COLO668 (cell line): ENCODE results near the gene AOAH.

ENCODE experiments used
- DNase-seq: peaks from one replicate; lab custom pipeline; 2025; ENCODE audit not compliant: unreplicated experiment; lab: John Stamatoyannopoulos, UW

The AOAH gene, protein sequence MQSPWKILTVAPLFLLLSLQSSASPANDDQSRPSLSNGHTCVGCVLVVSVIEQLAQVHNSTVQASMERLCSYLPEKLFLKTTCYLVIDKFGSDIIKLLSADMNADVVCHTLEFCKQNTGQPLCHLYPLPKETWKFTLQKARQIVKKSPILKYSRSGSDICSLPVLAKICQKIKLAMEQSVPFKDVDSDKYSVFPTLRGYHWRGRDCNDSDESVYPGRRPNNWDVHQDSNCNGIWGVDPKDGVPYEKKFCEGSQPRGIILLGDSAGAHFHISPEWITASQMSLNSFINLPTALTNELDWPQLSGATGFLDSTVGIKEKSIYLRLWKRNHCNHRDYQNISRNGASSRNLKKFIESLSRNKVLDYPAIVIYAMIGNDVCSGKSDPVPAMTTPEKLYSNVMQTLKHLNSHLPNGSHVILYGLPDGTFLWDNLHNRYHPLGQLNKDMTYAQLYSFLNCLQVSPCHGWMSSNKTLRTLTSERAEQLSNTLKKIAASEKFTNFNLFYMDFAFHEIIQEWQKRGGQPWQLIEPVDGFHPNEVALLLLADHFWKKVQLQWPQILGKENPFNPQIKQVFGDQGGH

DNA sequence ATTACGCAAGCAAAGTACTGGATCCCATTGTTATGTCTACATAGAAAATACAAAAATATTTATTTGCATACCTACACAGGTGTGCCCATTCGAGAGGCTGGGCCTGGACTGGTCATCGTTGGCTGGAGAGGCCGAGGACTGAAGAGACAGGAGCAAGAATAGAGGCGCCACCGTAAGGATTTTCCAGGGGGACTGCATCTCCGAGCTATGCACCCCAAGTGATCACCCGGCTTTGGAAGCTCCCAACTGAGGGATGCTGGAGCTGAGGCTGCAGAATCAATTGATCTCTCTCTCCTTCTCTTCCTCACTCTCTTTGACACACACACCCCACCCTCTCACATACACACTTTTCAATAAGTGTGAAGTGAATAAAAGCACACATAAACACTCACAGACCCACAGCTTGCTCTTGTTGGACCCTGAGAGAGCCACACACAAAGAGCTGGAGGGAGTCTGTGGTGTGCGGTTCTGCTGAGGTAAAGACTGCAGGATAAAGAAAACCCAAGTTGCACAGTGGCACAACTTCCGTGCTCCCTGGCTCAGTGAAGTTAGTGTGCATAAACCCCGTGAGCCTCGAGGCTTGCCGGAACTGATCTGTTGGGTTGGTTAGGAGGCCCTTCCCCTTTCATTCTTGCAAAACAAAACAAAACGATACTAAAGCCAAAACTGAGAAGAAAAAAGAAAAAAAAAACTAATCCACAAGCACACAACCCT, at the start of gene AOAH:
Gene AOAH, minus strand, starts transcription at position 544 of the 714 bp plus-strand sequence. Its CDS starts 346 bp downstream, at position 198.
- no peak for DNase-seq

- DNase-seq, result no peak
Measured at GRCh38 chr7:36766451-36766850, 42.2 kb upstream of the AOAH start.

GRCh38 chr7:36765605-36766004, 41.3 kb upstream of the AOAH start:
- no peak for DNase-seq

GRCh38 chr7:36764929-36765328, 40.6 kb upstream of the AOAH start:
- no peak for DNase-seq

DNA sequence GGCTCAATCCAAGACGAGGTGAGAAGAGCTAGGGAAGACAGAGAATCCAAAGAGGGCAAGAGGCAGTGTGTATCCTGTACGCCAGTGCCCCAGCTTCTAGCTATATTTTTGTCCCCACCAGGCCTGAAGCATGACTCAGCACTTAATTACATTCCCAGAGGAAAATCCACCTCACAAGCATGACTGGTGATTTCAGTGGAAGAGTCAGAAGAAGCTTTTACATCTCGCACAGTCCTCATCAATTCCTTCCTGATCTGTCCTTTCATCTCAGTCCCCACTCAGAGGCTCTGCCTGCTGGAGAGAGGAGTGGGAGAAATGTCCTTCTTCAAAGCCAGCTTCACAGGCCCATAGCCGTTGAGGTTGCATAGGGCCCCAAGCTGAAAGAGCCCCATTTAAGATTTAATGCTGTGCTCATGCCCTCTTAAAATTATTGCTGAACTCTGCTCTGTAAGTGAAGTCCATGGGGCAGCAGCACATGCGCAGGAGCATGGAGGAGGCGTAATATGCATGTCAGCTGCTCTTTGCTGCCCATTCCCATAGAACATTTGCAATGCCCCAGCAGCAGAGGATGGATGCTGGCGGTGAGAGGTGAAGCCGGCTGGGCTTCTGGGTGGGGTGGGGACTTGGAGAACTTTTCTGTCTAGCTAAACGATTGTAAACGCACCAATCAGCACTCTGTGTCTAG, 39.0 kb upstream of the AOAH start:
- DNase-seq, result no peak

GRCh38 chr7:36762394-36762793, 38.1 kb upstream of the AOAH start:
- DNase-seq, result no peak

DNA sequence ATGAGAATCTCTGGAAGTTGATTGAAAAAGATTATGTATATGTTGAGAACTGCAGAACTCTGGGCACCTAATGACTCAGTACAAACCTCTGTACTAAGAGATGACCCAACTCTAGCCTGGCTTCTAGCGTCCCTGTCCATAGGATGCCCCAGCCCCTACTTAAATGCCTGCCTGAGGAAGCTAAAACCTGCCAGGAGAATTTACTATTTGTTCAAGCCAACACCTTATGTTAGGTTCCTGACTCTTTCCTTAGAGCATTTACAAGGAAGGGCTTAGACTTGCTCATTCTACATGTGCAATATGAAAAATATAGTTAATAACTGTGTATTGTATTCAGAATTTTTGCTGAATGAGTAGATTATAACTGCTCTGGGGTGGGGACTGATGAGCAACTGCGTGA, 37.5 kb upstream of the AOAH start:
- DNase-seq, result no peak

DNA sequence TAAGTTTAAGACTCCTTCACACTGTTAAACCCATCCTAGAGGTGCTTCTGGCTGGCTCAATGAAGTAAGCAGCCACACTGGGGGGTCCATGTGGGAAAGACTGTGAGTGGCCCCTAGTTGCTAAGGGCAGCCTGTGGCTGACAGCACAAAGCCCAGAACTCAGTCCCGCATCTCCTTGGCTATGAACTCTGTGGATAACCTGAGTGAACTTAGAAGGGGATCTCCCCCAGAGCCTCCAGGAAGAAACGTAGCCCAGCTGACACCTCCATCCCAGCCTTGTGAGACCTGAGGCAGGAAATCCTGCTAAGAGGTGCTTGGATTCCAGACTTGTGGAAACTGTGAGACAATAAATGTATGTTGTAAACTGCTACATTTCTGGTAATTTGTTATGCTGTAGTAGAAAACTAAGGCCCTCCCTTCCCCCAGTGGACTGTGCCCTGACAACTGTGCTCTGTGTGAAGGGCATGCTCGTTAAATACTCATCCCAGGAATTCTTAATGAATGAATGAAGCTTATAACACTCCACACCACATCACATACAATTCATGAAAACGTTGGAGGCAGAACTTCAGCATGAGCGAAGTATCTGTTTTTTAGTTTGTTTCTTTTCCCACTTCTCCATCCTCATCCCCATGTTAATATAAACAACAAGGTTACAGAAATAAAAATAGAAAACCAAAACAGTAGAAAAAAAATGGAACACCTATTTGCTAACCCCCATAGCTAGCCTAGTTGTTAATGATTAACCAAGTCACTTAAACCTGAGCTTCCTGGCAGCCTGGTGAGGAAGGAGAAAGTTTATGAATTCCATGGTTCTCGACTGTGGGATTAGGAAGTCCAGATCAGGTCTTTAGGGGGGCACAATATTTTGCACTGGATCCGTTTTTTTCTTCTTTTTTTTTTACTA, 36.8 kb upstream of the AOAH start:
- DNase-seq, result peak; percentile 22

- DNase-seq, result no peak
Measured at GRCh38 chr7:36758879-36759278, 34.6 kb upstream of the AOAH start.

GRCh38 chr7:36755484-36755883, 31.2 kb upstream of the AOAH start:
- no peak for DNase-seq

DNA sequence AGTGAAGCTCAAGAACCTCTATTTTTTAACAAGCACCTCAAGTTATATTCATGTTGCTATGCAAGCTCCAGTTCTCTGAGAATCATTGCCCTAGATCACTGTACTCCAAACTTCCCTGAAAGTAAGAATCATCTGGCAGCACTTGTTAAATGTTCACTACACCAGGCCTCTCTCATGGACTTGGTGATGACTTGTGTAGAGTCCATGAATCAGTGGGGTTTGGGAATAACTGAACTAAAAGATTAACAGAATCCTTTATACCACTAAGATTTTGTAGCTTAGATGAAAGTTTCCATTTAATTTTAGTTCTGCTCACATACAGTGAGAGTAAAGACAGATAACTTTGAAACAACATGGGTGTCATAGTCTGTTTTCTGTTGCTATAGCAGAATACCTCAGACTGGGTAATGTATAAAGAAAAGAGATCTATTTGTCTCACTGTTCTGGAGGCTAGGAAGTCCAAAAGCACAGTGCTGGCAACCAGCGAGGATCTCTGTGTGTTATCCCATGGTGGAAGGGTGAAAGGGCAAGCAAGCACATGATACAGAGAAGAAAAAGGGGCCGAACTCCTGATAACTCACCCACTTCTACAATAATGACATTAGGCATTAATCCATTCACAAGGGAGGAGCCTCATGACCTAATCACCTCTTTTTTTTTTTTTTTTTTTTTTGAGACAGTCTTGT, 27.9 kb upstream of the AOAH start:
- no peak for DNase-seq

- DNase-seq, result no peak
Measured at GRCh38 chr7:36750451-36750850, 26.2 kb upstream of the AOAH start.

DNA sequence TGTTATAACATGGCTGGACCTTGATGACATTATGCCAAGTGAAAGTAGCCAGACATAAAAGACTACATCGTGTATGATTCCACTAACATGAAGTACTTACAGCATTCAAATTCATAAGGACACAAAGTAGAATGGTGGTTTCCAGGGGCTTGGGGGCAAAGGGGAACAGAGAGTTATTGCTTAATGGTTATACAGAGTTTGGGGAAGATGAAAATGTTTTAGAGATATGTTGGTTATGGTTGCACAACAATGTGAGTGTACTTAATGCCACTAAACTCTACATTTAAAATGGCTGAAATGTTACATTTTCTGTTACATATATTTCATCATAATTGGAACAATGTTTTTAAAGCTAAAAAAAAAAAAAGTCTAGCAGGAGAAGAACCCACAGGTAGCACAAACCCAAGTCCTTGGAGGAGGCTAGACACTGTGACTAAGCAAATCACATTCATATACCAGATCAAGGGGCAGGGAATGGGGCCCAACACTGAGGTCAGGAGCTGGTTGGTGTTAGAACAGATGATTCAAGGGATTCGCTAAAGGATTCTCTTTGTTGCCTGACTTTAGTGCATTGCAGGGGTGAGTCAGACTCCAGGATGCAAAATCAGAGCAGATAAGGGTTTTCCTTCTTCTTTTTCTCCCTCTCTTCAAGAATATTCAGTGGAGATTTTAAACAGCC, 25.1 kb upstream of the AOAH start:
- DNase-seq, result no peak

DNA sequence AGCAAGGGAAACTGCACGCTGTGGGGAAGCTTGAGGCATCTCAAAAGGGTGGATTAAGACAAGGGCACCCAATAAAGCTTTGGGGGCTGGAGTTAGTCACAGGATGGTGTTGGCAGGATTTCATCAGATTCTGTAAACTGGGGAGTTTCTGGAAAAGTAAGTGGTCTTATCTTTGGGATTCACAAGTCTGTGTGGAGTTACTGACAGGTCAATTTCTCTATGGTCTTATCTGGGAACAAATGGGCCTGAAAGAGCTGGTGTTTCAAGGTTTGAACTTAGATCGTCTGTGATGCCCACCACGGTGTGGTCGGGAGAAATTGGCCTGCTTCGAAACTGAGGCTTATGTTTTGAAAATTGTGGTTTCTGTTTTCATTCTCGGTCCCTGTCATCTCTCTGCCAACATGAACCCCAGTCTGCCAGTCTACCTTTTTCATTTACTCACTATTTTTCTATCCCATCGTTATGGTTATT, 23.8 kb upstream of the AOAH start:
- no peak for DNase-seq

DNA sequence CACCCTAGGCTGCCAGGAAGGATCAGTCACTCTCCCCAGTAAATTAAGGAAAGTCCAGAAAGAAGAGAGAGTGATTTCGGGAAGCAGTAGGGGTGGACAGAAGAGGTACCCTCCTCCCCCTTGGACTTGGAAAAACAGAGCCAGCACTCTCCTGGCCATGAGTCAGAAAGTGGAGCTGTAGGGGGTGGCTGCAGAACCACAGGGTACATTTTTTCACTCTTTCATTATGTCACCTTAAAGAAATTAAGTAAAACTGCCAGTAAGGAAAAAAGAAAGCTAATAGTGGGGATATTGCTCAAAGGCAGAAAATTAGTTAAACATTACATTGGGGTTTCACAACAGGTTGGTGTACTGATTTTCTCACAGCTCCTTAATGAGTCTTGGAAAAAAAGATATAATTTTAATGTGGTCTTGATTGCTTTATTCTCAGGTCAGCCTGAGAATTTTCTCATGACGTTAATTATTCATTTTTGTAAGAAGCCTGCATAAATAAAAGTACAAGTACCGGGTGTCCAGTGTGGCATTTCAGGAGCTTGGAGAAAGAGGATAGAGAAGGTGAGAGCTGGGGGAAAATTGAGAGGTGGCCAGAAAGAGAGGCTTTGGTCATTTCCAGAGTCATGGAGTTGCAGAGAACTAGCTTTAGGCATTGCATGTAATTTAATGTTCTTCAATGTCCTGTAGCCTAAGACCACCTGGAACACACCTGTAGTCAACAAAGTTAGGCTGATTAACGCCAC, 23.2 kb upstream of the AOAH start:
- no peak for DNase-seq

DNA sequence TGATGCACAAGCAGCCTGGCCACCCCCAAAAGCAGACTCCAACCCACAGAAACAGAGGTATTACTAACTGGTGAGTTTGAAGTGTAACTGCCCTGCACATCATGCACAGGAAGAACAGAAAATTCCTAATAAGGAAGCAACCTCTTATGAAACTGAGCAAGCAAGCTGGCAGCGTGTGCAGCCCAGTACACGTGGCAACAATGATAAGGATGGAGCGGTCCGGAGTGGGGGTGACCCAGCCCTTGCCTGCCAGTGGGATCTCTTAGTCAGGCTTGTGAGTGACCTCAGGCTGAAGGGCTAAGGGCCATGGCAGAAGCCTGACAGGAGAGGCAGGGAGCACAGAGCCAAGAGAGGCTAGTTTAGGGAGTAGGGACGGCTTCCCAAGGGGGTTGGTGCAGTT, 22.1 kb upstream of the AOAH start:
- DNase-seq, result no peak

DNA sequence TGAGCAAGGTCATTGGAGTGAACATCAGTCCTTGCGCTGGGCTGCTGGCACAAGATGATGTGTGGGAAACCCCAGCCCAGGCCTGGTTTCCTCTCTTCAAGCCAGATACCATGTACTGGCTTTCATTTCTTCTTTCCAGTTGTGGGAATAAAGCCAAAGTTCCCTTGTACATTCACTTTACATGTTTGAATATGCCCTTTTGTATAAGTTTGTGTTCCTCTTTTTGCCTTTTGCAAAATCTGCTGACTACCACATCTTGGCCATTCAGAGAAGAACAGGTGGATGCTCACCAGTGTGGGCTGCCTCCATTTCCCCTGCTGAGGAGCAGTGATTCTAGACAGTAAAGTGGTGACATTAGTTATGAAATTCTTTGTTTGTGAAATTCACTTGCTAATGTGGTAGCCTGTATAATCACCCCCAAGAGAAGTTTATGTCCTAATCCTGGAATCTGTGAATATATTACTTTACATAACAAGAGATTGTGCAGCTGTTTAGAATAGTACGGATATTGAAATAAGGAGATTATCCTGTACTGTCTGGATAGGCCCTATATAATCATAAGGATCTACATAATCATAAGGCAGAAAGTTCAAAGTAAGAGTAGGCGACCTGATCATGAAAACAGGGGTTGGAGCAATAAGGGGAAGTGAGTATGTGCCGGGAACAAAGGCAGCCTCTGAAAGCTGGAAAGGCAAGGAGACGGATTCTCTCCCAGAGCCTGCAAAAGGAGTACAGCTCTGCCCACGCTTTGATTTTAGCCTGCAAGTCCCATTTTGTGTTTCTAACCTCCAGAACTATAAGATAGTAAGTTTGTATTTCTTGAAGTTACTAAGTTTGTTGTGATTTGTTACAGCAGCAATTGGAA, 18.8 kb upstream of the AOAH start:
- no peak for DNase-seq

DNA sequence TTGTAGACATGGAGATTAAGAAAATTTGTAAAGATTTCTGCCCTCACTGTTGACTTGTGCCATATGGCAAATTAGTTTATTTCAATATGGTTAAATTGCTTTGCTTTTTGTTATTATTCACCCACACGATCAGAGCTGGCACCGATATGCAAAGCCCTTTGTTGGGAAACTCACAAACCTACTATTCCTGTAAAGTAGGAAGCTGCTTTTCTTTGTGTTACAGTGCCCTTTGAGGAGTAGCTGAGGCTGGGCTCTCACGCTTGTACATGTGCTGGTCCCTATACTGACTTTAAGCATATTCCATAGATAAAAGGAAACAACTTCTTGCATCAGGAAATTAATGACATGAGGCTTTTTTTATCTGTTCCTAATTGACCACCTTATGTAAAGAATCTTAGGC, 17.6 kb upstream of the AOAH start:
- DNase-seq, result no peak
